GM06990 (cell line): ENCODE results near the gene FOXJ3.

ENCODE experiments used
- DNase-seq: peaks from one replicate; pipeline ENCODE4 v3.0.0-alpha.2; 2011; ENCODE audit not compliant: insufficient read length; ENCODE audit errors: extremely low read depth
- H3K27me3 ChIP-seq: replicated peaks from 2 replicates; pipeline ENCODE4 v1.6.0; 2011; ENCODE audit warnings: low read length; ENCODE audit not compliant: control insufficient read depth, insufficient read depth
- H3K36me3 ChIP-seq: 2 replicates; pipeline ENCODE4 v1.5.1; 2011; ENCODE audit warnings: low read length; ENCODE audit not compliant: control insufficient read depth, insufficient read depth
- H3K4me3 ChIP-seq: replicated peaks from 2 replicates; pipeline ENCODE4 v1.5.1; 2011; ENCODE audit warnings: low read depth, mild to moderate bottlenecking, control low read depth, low read length
- CTCF ChIP-seq: IDR thresholded peaks from 2 replicates; pipeline ENCODE4 v1.5.1; 2011; ENCODE audit warnings: low read length, control low read depth, mild to moderate bottlenecking, inconsistent platforms; ENCODE audit not compliant: insufficient read depth, poor library complexity, severe bottlenecking

The FOXJ3 gene

GRCh38 chr1:42239041-42239440 lies 96.0 kb downstream of the FOXJ3 start:
- H3K36me3 ChIP-seq, result no peaks in the 10 kb centered on the region; the same call in 1 of the 2 replicates
- no peak overlapping the region for H3K4me3 ChIP-seq
- TF ChIP-seq CTCF, result no peak
- no peak for DNase-seq
- no peaks in the 10 kb centered on the region for H3K27me3 ChIP-seq

- no peak for TF ChIP-seq CTCF
- no peak overlapping the region for H3K4me3 ChIP-seq
- DNase-seq, result no peak
- H3K36me3 ChIP-seq, result no peaks in the 10 kb centered on the region; the same call in 1 of the 2 replicates
- no peaks in the 10 kb centered on the region for H3K27me3 ChIP-seq
Measured at GRCh38 chr1:42231253-42231652, 103.8 kb downstream of the FOXJ3 start.

DNA sequence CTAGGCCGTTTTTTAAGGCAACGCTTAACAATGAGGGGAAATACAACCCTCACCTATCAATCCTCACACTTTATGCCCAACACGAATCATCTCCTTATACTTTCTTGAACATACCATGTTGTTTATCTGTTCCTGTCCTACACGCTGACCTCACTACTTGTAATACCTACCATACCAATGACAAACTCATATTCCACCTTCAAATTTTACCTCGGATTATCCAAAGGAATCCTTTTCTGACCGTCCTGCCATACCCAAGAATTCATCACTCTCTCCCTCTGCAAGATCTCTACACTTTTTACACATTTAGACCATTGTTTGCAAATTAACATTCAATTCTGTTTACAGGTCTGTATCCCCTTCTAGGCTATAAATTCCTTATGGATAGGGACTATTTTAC lies 106.1 kb downstream of the FOXJ3 start:
- no peak for DNase-seq
- no peak for TF ChIP-seq CTCF

GRCh38 chr1:42223036-42223435 lies 112.0 kb downstream of the FOXJ3 start:
- Histone ChIP-seq H3K36me3 (no peaks in the 10 kb centered on the region), H3K27me3 (no peaks in the 10 kb centered on the region), H3K4me3 (no peak overlapping the region)
- TF ChIP-seq CTCF, result no peak
- no peak for DNase-seq

More for the DNA sequence above, 106.1 kb downstream of the FOXJ3 start:
- Histone ChIP-seq H3K36me3 (no peaks in the 10 kb centered on the region), H3K27me3 (no peaks in the 10 kb centered on the region), H3K4me3 (no peak overlapping the region)

GRCh38 chr1:42221952-42222606 lies 113.0 kb downstream of the FOXJ3 start:
- TF ChIP-seq CTCF, result no peak
- DNase-seq, result no peak
- Histone ChIP-seq H3K36me3 (no peaks in the 10 kb centered on the region), H3K4me3 (no peak overlapping the region), H3K27me3 (no peaks in the 10 kb centered on the region)

GRCh38 chr1:42221456-42221855 lies 113.6 kb downstream of the FOXJ3 start:
- no peaks in the 10 kb centered on the region for H3K36me3 ChIP-seq
- no peak for DNase-seq
- H3K27me3 ChIP-seq, result no peaks in the 10 kb centered on the region
- no peak for TF ChIP-seq CTCF
- H3K4me3 ChIP-seq, result no peak overlapping the region
